ENCODE data around the gene AFAP1. TPM values are rescaled to one million over a fixed set of nuclear protein-coding genes. Genes with fewer than 3 reads are reported as not detected.

AFAP1 gene
- total RNA-seq, 4 donors from 2014 or later: 25.1 to 56.9 (median 26.4) TPM

GRCh38 chr4:7790999-7791398 is 148.7 kb downstream of the AFAP1 start:
- Histone ChIP-seq H3K36me3 (peaks cover 0 to 10% (median 2%) of the 10 kb centered on the region in 4 donors), H3K4me1 (no peaks in the 10 kb centered on the region), H3K4me3 (no peak overlapping the region), H3K27ac (no peak overlapping the region), H3K9me3 (no peaks in the 10 kb centered on the region), H3K27me3 (no peaks in the 10 kb centered on the region)
- WGBS, 2 donors (ENCODE audit: low coverage in 1 of 2): 50% methylated on average over 2 of the region's 2 CpGs; no CpG with 5 or more reads in 1 of the 2 donors
- no peak for TF ChIP-seq POLR2AphosphoS5 (IDR thresholded peaks at IDR 0.05)
- TF ChIP-seq EP300 (IDR thresholded peaks at IDR 0.05; ENCODE audit: low read depth): no peak
- TF ChIP-seq, protein P1, sequence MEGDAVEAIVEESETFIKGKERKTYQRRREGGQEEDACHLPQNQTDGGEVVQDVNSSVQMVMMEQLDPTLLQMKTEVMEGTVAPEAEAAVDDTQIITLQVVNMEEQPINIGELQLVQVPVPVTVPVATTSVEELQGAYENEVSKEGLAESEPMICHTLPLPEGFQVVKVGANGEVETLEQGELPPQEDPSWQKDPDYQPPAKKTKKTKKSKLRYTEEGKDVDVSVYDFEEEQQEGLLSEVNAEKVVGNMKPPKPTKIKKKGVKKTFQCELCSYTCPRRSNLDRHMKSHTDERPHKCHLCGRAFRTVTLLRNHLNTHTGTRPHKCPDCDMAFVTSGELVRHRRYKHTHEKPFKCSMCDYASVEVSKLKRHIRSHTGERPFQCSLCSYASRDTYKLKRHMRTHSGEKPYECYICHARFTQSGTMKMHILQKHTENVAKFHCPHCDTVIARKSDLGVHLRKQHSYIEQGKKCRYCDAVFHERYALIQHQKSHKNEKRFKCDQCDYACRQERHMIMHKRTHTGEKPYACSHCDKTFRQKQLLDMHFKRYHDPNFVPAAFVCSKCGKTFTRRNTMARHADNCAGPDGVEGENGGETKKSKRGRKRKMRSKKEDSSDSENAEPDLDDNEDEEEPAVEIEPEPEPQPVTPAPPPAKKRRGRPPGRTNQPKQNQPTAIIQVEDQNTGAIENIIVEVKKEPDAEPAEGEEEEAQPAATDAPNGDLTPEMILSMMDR (IDR thresholded peaks at IDR 0.05): no peak
- TF ChIP-seq POLR2A (IDR thresholded peaks at IDR 0.05): no peak
- intact Hi-C loops (cut with DNase I; ENCODE audit: low total_unique reads) (no loop called here), in situ Hi-C loops (cut with MboI; ENCODE audit: low pct_ligation_motif_present in 1 of 4, low pct_unique_long_range_greater_than_20kb in 1 of 4, low sequenced_read_pairs in 3 of 4) (no loop called here)
- no peak for DNase-seq

GRCh38 chr4:7790023-7790422 is 149.6 kb downstream of the AFAP1 start:
- no peak for TF ChIP-seq POLR2AphosphoS5 (IDR thresholded peaks at IDR 0.05)
- TF ChIP-seq EP300 (IDR thresholded peaks at IDR 0.05; ENCODE audit: low read depth): no peak
- no peak for TF ChIP-seq POLR2A (IDR thresholded peaks at IDR 0.05)
- TF ChIP-seq, protein P1 (IDR thresholded peaks at IDR 0.05): no peak
- DNase-seq: no peak
- H3K27me3 ChIP-seq: no peaks in the 10 kb centered on the region
- peaks cover 0 to 10% (median 2%) of the 10 kb centered on the region in 4 donors for H3K36me3 ChIP-seq
- H3K27ac ChIP-seq: no peak overlapping the region
- WGBS, 2 donors (ENCODE audit: low coverage in 1 of 2): 57 to 58% methylated on average over 2 of the region's 2 CpGs
- no peak overlapping the region for H3K4me3 ChIP-seq
- intact Hi-C loops (cut with DNase I; ENCODE audit: low total_unique reads) (no loop called here), in situ Hi-C loops (cut with MboI; ENCODE audit: low pct_ligation_motif_present in 1 of 4, low pct_unique_long_range_greater_than_20kb in 1 of 4, low sequenced_read_pairs in 3 of 4) (no loop called here)
- no peaks in the 10 kb centered on the region for H3K4me1 ChIP-seq
- no peaks in the 10 kb centered on the region for H3K9me3 ChIP-seq

GRCh38 chr4:7788694-7789425 is 150.8 kb downstream of the AFAP1 start:
- no peak for TF ChIP-seq EP300 (IDR thresholded peaks at IDR 0.05; ENCODE audit: low read depth)
- no peak for TF ChIP-seq POLR2AphosphoS5 (IDR thresholded peaks at IDR 0.05)
- TF ChIP-seq POLR2A (IDR thresholded peaks at IDR 0.05): no peak
- TF ChIP-seq, protein P1 (IDR thresholded peaks at IDR 0.05): no peak
- WGBS, 2 donors (ENCODE audit: low coverage in 1 of 2): 82 to 95% methylated on average over 6 to 12 of the region's 13 CpGs
- peaks cover 0 to 3% (median 1%) of the 10 kb centered on the region in 4 donors for H3K4me1 ChIP-seq
- peaks cover 0 to 10% (median 2%) of the 10 kb centered on the region in 4 donors for H3K36me3 ChIP-seq
- no peaks in the 10 kb centered on the region for H3K27me3 ChIP-seq
- DNase-seq: no peak
- in situ Hi-C loops (cut with MboI; ENCODE audit: low pct_ligation_motif_present in 1 of 4, low pct_unique_long_range_greater_than_20kb in 1 of 4, low sequenced_read_pairs in 3 of 4): no loop called here
- intact Hi-C loops (cut with DNase I; ENCODE audit: low total_unique reads): no loop called here
- H3K9me3 ChIP-seq: no peaks in the 10 kb centered on the region
- no peak overlapping the region for H3K27ac ChIP-seq
- H3K4me3 ChIP-seq: no peak overlapping the region

DNA sequence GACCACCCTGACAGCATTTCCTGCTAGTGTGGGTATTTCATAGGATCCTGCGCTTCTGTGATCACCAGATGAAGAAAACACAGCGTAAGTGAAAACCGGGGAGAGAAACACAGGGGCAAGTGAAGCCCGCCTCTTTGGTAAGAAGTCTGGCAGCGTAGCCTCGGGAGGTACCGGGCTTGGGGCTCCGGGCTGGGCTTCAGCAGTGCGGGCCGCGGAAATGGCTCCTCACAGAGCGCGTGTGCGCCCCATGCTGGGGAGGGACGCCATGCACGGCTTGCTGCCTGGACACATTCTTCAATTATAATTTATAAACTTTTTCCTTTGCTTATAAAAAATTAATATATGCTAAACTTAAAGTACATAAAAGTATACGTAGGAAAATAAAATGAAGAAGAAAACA is 151.5 kb downstream of the AFAP1 start:
- intact Hi-C loops (cut with DNase I; ENCODE audit: low total_unique reads): no loop called here
- DNase-seq: no peak
- Histone ChIP-seq H3K36me3 (peaks cover 0 to 10% (median under 1%) of the 10 kb centered on the region in 4 donors), H3K4me1 (peaks cover 0 to 10% (median 6%) of the 10 kb centered on the region in 4 donors), H3K9me3 (no peaks in the 10 kb centered on the region), H3K27ac (no peak overlapping the region), H3K4me3 (no peak overlapping the region), H3K27me3 (no peaks in the 10 kb centered on the region)
- 95% methylated on average over 17 of the region's 17 CpGs for WGBS, 2 donors (ENCODE audit: low coverage in 1 of 2)
- in situ Hi-C loops (cut with MboI; ENCODE audit: low pct_ligation_motif_present in 1 of 4, low pct_unique_long_range_greater_than_20kb in 1 of 4, low sequenced_read_pairs in 3 of 4): no loop called here
- TF ChIP-seq POLR2A (IDR thresholded peaks at IDR 0.05): no peak
- TF ChIP-seq POLR2AphosphoS5 (IDR thresholded peaks at IDR 0.05): no peak
- TF ChIP-seq, protein P1 (IDR thresholded peaks at IDR 0.05): no peak
- no peak for TF ChIP-seq EP300 (IDR thresholded peaks at IDR 0.05; ENCODE audit: low read depth)

Data from transverse colon (tissue), 4 donors.